ENCODE measurements around the gene TMEM255B. TPM values are rescaled to one million over a fixed set of nuclear protein-coding genes. Genes with fewer than 3 reads are reported as not detected.

TMEM255B gene
- total RNA-seq, 1 experiment from 2014 or later = 2.8 TPM

- Histone ChIP-seq H4K5ac (ENCODE audit: insufficient read length, low read depth, low read length) (no peak overlapping the region), H3K4ac (ENCODE audit: low read depth, low read length) (no peak overlapping the region), H3K18ac (ENCODE audit: insufficient read length, low read depth, low read length) (no peak overlapping the region), H3K4me1 (ENCODE audit: insufficient read depth, low read length) (no peaks in the 10 kb centered on the region), H3K14ac (ENCODE audit: insufficient read depth, low read length) (no peak overlapping the region), H4K20me1 (ENCODE audit: control insufficient read depth, insufficient read depth, insufficient read length) (no peaks in the 10 kb centered on the region), H2BK120ac (ENCODE audit: low read depth, low read length, poor library complexity, severe bottlenecking) (no peak overlapping the region), H4K91ac (ENCODE audit: insufficient read length, low read depth, low read length) (no peak overlapping the region), H3K23me2 (ENCODE audit: insufficient read length, low read depth, low read length, poor library complexity, severe bottlenecking) (no peaks in the 10 kb centered on the region), H3K4me2 (ENCODE audit: insufficient read depth, insufficient read length, low read length) (no peak overlapping the region), H3K9me3 (ENCODE audit: control insufficient read depth, low read depth, low read length) (no peaks in the 10 kb centered on the region), H2BK15ac (ENCODE audit: low read depth, low read length) (no peak overlapping the region), H3K56ac (ENCODE audit: insufficient read length, low read depth, low read length) (no peak overlapping the region), H3K79me2 (ENCODE audit: insufficient read depth, low read length) (no peaks in the 10 kb centered on the region), H3T11ph (ENCODE audit: low read length) (no peak overlapping the region), H2AK5ac (ENCODE audit: insufficient read length, low read length) (no peak overlapping the region), H2AFZ (ENCODE audit: low read length) (no peak overlapping the region), H2BK5ac (ENCODE audit: insufficient read length, low read length) (no peak overlapping the region), H4K8ac (replicated peaks; ENCODE audit: insufficient read length, low read depth, low read length) (no peak overlapping the region), H3K9ac (ENCODE audit: extremely low read depth, insufficient read length, low read length) (no peak overlapping the region), H2BK12ac (ENCODE audit: insufficient read length, low read depth, low read length) (no peak overlapping the region), H3K79me1 (ENCODE audit: insufficient read depth, low read depth, low read length, poor library complexity, severe bottlenecking) (no peaks in the 10 kb centered on the region), H2BK20ac (ENCODE audit: low read depth, low read length, poor library complexity, severe bottlenecking) (no peak overlapping the region), H3K23ac (ENCODE audit: insufficient read length, low read depth, low read length) (no peak overlapping the region), H3K27ac (ENCODE audit: insufficient read length, low read depth, low read length) (no peak overlapping the region), H3K27me3 (ENCODE audit: insufficient read depth, low read length) (no peaks in the 10 kb centered on the region)
- H3K27me3 Mint-ChIP-seq (ENCODE audit: low read depth) = no peaks in the 10 kb centered on the region
- no peaks in the 10 kb centered on the region for H3K36me3 Mint-ChIP-seq (ENCODE audit: insufficient read depth in 1 of 3, low read depth in 3 of 3)
- TF ChIP-seq, protein P1, sequence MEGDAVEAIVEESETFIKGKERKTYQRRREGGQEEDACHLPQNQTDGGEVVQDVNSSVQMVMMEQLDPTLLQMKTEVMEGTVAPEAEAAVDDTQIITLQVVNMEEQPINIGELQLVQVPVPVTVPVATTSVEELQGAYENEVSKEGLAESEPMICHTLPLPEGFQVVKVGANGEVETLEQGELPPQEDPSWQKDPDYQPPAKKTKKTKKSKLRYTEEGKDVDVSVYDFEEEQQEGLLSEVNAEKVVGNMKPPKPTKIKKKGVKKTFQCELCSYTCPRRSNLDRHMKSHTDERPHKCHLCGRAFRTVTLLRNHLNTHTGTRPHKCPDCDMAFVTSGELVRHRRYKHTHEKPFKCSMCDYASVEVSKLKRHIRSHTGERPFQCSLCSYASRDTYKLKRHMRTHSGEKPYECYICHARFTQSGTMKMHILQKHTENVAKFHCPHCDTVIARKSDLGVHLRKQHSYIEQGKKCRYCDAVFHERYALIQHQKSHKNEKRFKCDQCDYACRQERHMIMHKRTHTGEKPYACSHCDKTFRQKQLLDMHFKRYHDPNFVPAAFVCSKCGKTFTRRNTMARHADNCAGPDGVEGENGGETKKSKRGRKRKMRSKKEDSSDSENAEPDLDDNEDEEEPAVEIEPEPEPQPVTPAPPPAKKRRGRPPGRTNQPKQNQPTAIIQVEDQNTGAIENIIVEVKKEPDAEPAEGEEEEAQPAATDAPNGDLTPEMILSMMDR (conservative IDR thresholded peaks at IDR 0.05) = no peak
- DNase-seq = no peak
- H3K4me3 Mint-ChIP-seq = no peak overlapping the region
- no peak overlapping the region for H3K27ac Mint-ChIP-seq
- H3K4me1 Mint-ChIP-seq = peaks cover 3% of the 10 kb centered on the region in 2 experiments; a peak in 2 of 4 replicates
- no peaks in the 10 kb centered on the region; a peak in 1 of 5 replicates for H3K9me3 Mint-ChIP-seq
- WGBS (ENCODE audit: extremely low coverage, insufficient read length, low lambda C conversion rate) = no CpG with 5 or more reads among the region's 30 CpGs
Observed at GRCh38 chr13:113796964-113797676, 38.1 kb downstream of the TMEM255B start.

All from H9 (cell line).